NCI-H345 treated with DMSO at 0.1 percent for 48 hours (cell line): ENCODE results near the gene STAC3.

Experiments
- DNase-seq: peaks from one replicate; lab custom pipeline; 2025; ENCODE audit not compliant: unreplicated experiment; lab: John Stamatoyannopoulos, UW

STAC3 gene

GRCh38 chr12:57195186-57195585, 55.8 kb downstream of the STAC3 start:
- DNase-seq: no peak

- DNase-seq: no peak
Observed at GRCh38 chr12:57194253-57194652, 56.7 kb downstream of the STAC3 start.

- no peak for DNase-seq
Observed at GRCh38 chr12:57193706-57194245, 57.2 kb downstream of the STAC3 start.
